ENCODE measurements around the gene ACTG2. TPM values are rescaled to one million over a fixed set of nuclear protein-coding genes. Genes with fewer than 3 reads are reported as not detected.
A peak's percentile ranks its signal among the peaks of the same experiment; 100 is the strongest.

ACTG2 gene
- total and polyA plus RNA-seq, 8 donors = 29.8 to 156 (median 58.3) TPM

GRCh38 chr2:73921581-73921980 lies 28.8 kb downstream of the ACTG2 start:
- Histone ChIP-seq H3K9me3 (no peaks in the 10 kb centered on the region), H3K36me3 (no peaks in the 10 kb centered on the region), H3K27ac (no peak overlapping the region), H3K27me3 (peaks cover 0 to 9% of the 10 kb centered on the region in 2 donors), H3K4me3 (no peak overlapping the region), H3K4me1 (peaks cover 3 to 20% of the 10 kb centered on the region in 2 donors)
- no peak for DNase-seq
- no peak for ATAC-seq
- TF ChIP-seq CTCF (IDR thresholded peaks at IDR 0.05) = no peak
- intact Hi-C loops (cut with DNase I) = loop anchor here in 1 of 2 donors (10.0 kb wide), 1 partner anchor 63 kb away; the partner anchor contains the start of gene TET3

- ATAC-seq (no peak), DNase-seq (no peak)
- H3K36me3 ChIP-seq = no peaks in the 10 kb centered on the region
- H3K4me1 ChIP-seq = peaks cover 7 to 26% of the 10 kb centered on the region in 2 donors
- no peaks in the 10 kb centered on the region for H3K9me3 ChIP-seq
- H3K27me3 ChIP-seq = peaks cover 0 to 9% of the 10 kb centered on the region in 2 donors
- no peak for TF ChIP-seq CTCF (IDR thresholded peaks at IDR 0.05)
- no peak overlapping the region for H3K4me3 ChIP-seq
- intact Hi-C loops (cut with DNase I) = loop anchor here in 1 of 2 donors (10.0 kb wide), 1 partner anchor 62 kb away; the partner anchor contains the start of gene TET3
- H3K27ac ChIP-seq = no peak overlapping the region
Observed at GRCh38 chr2:73922681-73923080, 29.9 kb downstream of the ACTG2 start.

GRCh38 chr2:73925033-73925704 lies 32.4 kb downstream of the ACTG2 start:
- intact Hi-C loops (cut with DNase I) = loop anchor here in 1 of 2 donors (10.0 kb wide), 1 partner anchor 60 kb away; the partner anchor contains the start of gene TET3
- H3K36me3 ChIP-seq = no peaks in the 10 kb centered on the region
- H3K27me3 ChIP-seq = peaks cover 0 to 9% of the 10 kb centered on the region in 2 donors
- no peaks in the 10 kb centered on the region for H3K9me3 ChIP-seq
- peaks cover 15 to 51% of the 10 kb centered on the region in 2 donors for H3K4me1 ChIP-seq
- peak overlapping the region in 1 of 2 donors; percentile 96 for H3K27ac ChIP-seq
- no peak for TF ChIP-seq CTCF (IDR thresholded peaks at IDR 0.05)
- ATAC-seq = no peak
- no peak overlapping the region for H3K4me3 ChIP-seq
- DNase-seq = no peak

- H3K36me3 ChIP-seq = no peaks in the 10 kb centered on the region
- H3K4me1 ChIP-seq = peaks cover 15 to 56% of the 10 kb centered on the region in 2 donors
- H3K27ac ChIP-seq = peak overlapping the region; percentile 96 to 97
- intact Hi-C loops (cut with DNase I) = loop anchor here in 1 of 2 donors (10.0 kb wide), 1 partner anchor 59 kb away; the partner anchor contains the start of gene TET3
- no peaks in the 10 kb centered on the region for H3K9me3 ChIP-seq
- no peak for DNase-seq
- ATAC-seq = no peak
- H3K4me3 ChIP-seq = peak overlapping the region; percentile 57 to 77
- no peak for TF ChIP-seq CTCF (IDR thresholded peaks at IDR 0.05)
- H3K27me3 ChIP-seq = peaks cover 0 to 5% of the 10 kb centered on the region in 2 donors
Observed at GRCh38 chr2:73925853-73926492, 33.2 kb downstream of the ACTG2 start.

Measured in left lung (tissue), 10 donors.